ENCODE measurements around the gene TRMT10B. TPM values are rescaled to one million over a fixed set of nuclear protein-coding genes. Genes with fewer than 3 reads are reported as not detected.

The TRMT10B gene
- total RNA-seq, 1 donor from 2014 or later = 8.8 TPM

DNA sequence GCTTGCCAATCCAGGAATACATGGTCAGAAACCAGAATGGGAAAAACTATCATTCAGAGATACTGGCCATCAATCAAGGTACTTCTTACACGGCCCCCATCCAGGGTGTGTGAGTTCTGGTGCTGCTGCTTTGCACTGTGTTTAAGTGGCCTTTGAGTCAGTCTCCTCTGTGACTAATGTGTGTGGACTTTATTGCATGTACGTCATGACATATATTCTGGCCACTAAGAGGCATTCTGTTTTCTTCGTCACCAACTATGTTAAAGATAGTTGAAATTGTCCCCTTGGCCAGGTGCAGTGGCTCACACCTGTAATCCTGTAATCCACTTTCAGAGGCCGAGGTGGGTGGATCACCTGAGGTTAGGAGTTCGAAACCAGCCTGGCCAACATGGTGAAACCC, 22.7 kb downstream of the TRMT10B start:
- no peaks in the 10 kb centered on the region for H3K4me1 ChIP-seq
- ATAC-seq (no peak), DNase-seq (no peak)
- no peaks in the 10 kb centered on the region for H3K9me3 ChIP-seq
- peaks cover 97% of the 10 kb centered on the region for H3K36me3 ChIP-seq
- H3K4me3 ChIP-seq = no peak overlapping the region
- intact Hi-C loops (cut with DNase I) = no loop called here
- H3K27ac ChIP-seq = no peak overlapping the region
- TF ChIP-seq, protein P1, sequence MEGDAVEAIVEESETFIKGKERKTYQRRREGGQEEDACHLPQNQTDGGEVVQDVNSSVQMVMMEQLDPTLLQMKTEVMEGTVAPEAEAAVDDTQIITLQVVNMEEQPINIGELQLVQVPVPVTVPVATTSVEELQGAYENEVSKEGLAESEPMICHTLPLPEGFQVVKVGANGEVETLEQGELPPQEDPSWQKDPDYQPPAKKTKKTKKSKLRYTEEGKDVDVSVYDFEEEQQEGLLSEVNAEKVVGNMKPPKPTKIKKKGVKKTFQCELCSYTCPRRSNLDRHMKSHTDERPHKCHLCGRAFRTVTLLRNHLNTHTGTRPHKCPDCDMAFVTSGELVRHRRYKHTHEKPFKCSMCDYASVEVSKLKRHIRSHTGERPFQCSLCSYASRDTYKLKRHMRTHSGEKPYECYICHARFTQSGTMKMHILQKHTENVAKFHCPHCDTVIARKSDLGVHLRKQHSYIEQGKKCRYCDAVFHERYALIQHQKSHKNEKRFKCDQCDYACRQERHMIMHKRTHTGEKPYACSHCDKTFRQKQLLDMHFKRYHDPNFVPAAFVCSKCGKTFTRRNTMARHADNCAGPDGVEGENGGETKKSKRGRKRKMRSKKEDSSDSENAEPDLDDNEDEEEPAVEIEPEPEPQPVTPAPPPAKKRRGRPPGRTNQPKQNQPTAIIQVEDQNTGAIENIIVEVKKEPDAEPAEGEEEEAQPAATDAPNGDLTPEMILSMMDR (IDR thresholded peaks at IDR 0.05) = no peak
- H3K27me3 ChIP-seq (ENCODE audit: low read depth) = no peaks in the 10 kb centered on the region

DNA sequence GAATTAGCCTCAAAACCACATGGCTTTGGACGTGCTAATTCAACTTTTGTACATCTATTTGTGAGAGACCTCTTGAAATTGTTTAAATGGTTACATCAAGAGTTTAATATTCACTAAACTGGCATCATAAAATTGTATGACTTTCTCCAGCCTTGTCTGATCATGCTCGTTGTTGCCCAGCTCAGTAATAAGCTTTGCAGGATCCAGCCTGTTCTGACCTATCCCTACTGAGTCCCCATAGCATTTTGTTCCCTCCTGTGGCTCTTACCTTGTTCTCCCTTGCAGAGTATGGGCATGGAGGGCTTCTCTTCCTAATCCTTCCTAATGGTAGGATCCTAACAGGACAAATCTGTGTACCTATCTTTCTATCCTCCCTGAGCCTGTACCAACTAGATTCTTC, 24.9 kb downstream of the TRMT10B start:
- ATAC-seq (no peak), DNase-seq (no peak)
- Histone ChIP-seq H3K27me3 (ENCODE audit: low read depth) (no peaks in the 10 kb centered on the region), H3K9me3 (no peaks in the 10 kb centered on the region), H3K36me3 (peaks cover 97% of the 10 kb centered on the region), H3K27ac (no peak overlapping the region), H3K4me1 (peaks cover 6% of the 10 kb centered on the region), H3K4me3 (no peak overlapping the region)
- intact Hi-C loops (cut with DNase I) = no loop called here
- TF ChIP-seq, protein P1 (IDR thresholded peaks at IDR 0.05) = no peak

DNA sequence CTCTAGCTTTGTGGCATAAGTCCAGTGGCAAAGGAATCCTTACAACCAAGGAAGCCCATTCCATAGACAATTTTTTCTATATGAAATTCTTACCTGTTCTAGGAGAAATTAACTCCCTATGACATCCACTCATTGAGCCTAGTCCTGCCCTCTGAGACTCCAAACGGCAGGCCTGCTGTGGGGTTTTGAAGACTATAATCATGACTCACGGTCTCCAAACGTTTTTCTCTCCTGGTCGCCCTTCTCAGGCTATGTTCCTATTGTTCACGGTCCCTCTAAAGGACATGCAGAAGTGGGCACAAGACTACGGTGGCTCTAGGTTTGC, 30.6 kb downstream of the TRMT10B start:
- Histone ChIP-seq H3K9me3 (no peaks in the 10 kb centered on the region), H3K4me1 (peaks cover 20% of the 10 kb centered on the region), H3K27me3 (ENCODE audit: low read depth) (peaks cover 5% of the 10 kb centered on the region), H3K36me3 (peaks cover 43% of the 10 kb centered on the region), H3K27ac (peak overlapping the region; percentile 89), H3K4me3 (peak overlapping the region; percentile 95)
- no peak for ATAC-seq
- DNase-seq = no peak
- intact Hi-C loops (cut with DNase I) = no loop called here
- TF ChIP-seq, protein P1 (IDR thresholded peaks at IDR 0.05) = no peak

DNA sequence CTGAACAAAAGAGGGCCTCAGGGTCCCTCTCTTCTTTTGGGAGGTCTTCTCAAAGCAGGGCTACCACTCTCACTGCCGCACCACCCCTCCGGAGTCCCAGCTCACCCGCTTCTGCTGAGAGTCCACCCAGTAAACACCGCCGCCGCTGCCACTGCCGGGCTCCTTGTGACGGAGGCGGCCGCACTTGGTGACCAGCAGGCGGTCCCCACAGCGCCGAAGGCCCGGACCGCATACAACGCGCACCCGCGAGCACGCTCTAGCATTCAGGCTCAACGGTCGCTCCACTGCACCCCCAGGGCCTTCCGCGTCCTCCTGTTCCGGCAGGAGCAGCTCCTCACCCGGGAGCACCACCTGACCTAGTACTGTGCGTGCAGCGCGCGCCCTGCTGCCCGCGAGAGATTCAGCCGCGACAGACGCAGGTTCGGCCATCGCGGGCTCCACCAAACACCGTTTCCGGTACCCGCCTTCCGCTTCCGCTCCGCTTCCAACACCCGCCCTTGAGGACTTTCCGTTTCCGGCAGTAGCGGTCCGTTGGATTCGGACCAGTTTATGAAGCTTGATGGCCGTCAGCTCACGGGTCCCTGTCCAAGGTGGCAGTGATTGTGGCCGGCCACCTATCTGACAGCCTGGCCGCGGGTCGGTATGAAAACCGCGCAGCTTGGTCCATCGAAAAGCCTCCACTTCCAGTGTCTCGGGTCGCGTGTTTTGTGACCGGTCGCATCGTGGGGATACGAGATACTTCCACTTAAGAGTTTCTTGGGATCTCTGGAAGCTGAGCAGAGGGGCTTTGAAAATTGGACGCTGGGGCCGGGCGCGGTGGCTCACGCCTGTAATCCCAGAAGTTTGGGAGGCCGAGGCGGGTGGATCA, 31.2 kb downstream of the TRMT10B start, which contains the start of gene EXOSC3:
Gene EXOSC3, minus strand, starts transcription at position 449 of the 868 bp plus-strand sequence. Its CDS starts 20 bp downstream, at position 429.
- Histone ChIP-seq H3K9me3 (no peaks in the 10 kb centered on the region), H3K36me3 (peaks cover 37% of the 10 kb centered on the region), H3K4me3 (peak within 1 kb of the TSS; percentile 95), H3K4me1 (peaks cover 20% of the 10 kb centered on the region), H3K27me3 (ENCODE audit: low read depth) (peaks cover 5% of the 10 kb centered on the region), H3K27ac (peak within 1 kb of the TSS; percentile 89)
- DNase-seq (peak; percentile 94), ATAC-seq (peak; percentile 96 to 99)
- TF ChIP-seq, protein P1 (IDR thresholded peaks at IDR 0.05) = peak; percentile 18
- intact Hi-C loops (cut with DNase I) = no loop called here

DNA sequence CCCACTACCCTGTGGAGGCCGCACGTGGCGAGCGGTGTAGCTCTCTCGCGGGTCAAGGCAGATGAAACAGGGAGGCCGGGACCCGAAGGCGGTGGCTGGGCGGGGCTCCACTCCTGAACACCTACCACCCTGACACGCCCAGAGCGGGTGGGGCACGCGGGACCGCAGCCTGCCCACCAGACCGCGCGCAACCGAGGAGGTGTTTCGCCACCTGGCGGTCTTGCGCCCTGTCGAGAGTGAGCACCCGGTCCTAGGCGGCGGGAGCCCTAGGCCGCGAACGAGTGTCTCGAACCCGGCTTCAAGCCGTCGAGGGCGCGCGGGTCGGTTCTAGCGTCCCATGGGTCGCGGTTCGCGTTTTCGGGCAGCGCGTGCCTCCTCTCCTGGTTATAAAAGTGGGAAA, 33.5 kb downstream of the TRMT10B start:
- DNase-seq (peak; percentile 50), ATAC-seq (no peak)
- no peaks in the 10 kb centered on the region for H3K9me3 ChIP-seq
- H3K4me1 ChIP-seq = peaks cover 20% of the 10 kb centered on the region
- no peak overlapping the region for H3K27ac ChIP-seq
- peaks cover 5% of the 10 kb centered on the region for H3K27me3 ChIP-seq (ENCODE audit: low read depth)
- peaks cover 15% of the 10 kb centered on the region for H3K36me3 ChIP-seq
- TF ChIP-seq, protein P1 (IDR thresholded peaks at IDR 0.05) = no peak
- intact Hi-C loops (cut with DNase I) = no loop called here
- H3K4me3 ChIP-seq = no peak overlapping the region

Measured in lower lobe of right lung (tissue), 2 donors.